ENCODE measurements around the gene KAZALD1. TPM values are rescaled to one million over a fixed set of nuclear protein-coding genes. Genes with fewer than 3 reads are reported as not detected.

The KAZALD1 gene
- polyA plus RNA-seq, 1 of the 3 experiments (the other 2 are of a cell fraction) = 3.0 TPM

DNA sequence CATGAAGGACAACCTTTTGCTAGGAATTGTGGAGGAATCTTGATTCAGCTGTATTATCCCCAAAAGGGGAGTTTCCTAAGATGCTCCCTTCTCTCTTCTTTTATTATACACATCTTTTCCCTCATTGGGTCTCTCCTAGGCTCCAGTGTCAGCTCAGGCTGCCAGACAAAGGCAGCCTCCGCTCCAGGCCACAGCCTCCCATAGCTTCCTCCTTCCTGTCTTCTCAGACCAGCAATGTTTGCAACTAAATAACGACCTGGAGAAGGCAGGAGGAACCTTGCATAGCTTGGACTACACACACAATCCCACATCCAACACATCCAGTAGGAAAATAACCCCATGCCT, 18.5 kb upstream of the KAZALD1 start:
- POLR2A ChIA-PET = interaction anchor here (0.5 to 2.1 kb wide), 16 partner anchors 8 to 773 kb away, joined by 3 to 16 read pairs (median 4); partner anchors contain the start of genes PDZD7 and SFXN3
- CTCF ChIA-PET = interaction anchor here (0.8 to 9.5 kb wide), 15 partner anchors 8 to 171 kb away, joined by 3 to 98 read pairs (median 15); partner anchors contain the start of genes KAZALD1, PDZD7 and SFXN3
- WGBS (ENCODE audit: low lambda C conversion rate) = 64% methylated on average over 2 of the region's 2 CpGs
- Histone ChIP-seq H3K79me2 (ENCODE audit: insufficient read depth) (peaks cover 6% of the 10 kb centered on the region; the same call in 1 of the 2 replicates), H3K27ac (ENCODE audit: low read depth in 2 of 2, low read length in 1 of 2) (peak overlapping the region; percentile 91 to 97), H3K9ac (peak overlapping the region; percentile 87), H3K4me2 (peak overlapping the region; percentile 92), H2AFZ (ENCODE audit: low read depth) (peak overlapping the region; percentile 91), H3K9me2 (no peaks in the 10 kb centered on the region), H3K4me1 (ENCODE audit: control insufficient read depth in 1 of 2, insufficient read depth in 2 of 2, low read depth in 1 of 2, low read length in 1 of 2) (peaks cover 10 to 18% of the 10 kb centered on the region in 2 experiments), H4K20me1 (ENCODE audit: insufficient read depth) (no peaks in the 10 kb centered on the region), H3K9me3 (no peaks in the 10 kb centered on the region), H3F3A (replicated peaks; ENCODE audit: insufficient read depth) (peaks cover 45% of the 10 kb centered on the region), H3K36me3 (replicated peaks in 1 of 2; ENCODE audit: control insufficient read depth in 1 of 2, insufficient read depth in 2 of 2, low read length in 1 of 2) (peaks cover 6 to 15% of the 10 kb centered on the region in 2 experiments), H3K27me3 (ENCODE audit: insufficient read depth) (no peaks in the 10 kb centered on the region), H3K4me3 (ENCODE audit: low read depth in 2 of 2, low read length in 1 of 2) (peak overlapping the region; percentile 53 to 68)
- no peak for DNase-seq
- TF ChIP-seq RXRA (IDR thresholded peaks at IDR 0.05; ENCODE audit: borderline replicate concordance, low read depth) (no peak), SMC3 (IDR thresholded peaks at IDR 0.05; ENCODE audit: low read depth, low read length) (no peak), SIN3A (IDR thresholded peaks at IDR 0.05; ENCODE audit: borderline replicate concordance, low read depth, low read length) (no peak), FOSL2 (IDR thresholded peaks at IDR 0.05; ENCODE audit: borderline replicate concordance, low read depth) (no peak), MEF2A (IDR thresholded peaks at IDR 0.05; ENCODE audit: borderline replicate concordance, low read depth) (no peak), NFIC (IDR thresholded peaks at IDR 0.05; ENCODE audit: borderline replicate concordance) (no peak), PBX3 (IDR thresholded peaks at IDR 0.05) (no peak), NRF1 (IDR thresholded peaks at IDR 0.05; ENCODE audit: low read depth, low read length) (no peak), YY1 (IDR thresholded peaks at IDR 0.05; ENCODE audit: low read depth) (no peak)
- TF ChIP-seq, protein P1, sequence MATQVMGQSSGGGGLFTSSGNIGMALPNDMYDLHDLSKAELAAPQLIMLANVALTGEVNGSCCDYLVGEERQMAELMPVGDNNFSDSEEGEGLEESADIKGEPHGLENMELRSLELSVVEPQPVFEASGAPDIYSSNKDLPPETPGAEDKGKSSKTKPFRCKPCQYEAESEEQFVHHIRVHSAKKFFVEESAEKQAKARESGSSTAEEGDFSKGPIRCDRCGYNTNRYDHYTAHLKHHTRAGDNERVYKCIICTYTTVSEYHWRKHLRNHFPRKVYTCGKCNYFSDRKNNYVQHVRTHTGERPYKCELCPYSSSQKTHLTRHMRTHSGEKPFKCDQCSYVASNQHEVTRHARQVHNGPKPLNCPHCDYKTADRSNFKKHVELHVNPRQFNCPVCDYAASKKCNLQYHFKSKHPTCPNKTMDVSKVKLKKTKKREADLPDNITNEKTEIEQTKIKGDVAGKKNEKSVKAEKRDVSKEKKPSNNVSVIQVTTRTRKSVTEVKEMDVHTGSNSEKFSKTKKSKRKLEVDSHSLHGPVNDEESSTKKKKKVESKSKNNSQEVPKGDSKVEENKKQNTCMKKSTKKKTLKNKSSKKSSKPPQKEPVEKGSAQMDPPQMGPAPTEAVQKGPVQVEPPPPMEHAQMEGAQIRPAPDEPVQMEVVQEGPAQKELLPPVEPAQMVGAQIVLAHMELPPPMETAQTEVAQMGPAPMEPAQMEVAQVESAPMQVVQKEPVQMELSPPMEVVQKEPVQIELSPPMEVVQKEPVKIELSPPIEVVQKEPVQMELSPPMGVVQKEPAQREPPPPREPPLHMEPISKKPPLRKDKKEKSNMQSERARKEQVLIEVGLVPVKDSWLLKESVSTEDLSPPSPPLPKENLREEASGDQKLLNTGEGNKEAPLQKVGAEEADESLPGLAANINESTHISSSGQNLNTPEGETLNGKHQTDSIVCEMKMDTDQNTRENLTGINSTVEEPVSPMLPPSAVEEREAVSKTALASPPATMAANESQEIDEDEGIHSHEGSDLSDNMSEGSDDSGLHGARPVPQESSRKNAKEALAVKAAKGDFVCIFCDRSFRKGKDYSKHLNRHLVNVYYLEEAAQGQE (IDR thresholded peaks at IDR 0.05; ENCODE audit: low read depth, low read length) = no peak
- TF ChIP-seq, protein P2, sequence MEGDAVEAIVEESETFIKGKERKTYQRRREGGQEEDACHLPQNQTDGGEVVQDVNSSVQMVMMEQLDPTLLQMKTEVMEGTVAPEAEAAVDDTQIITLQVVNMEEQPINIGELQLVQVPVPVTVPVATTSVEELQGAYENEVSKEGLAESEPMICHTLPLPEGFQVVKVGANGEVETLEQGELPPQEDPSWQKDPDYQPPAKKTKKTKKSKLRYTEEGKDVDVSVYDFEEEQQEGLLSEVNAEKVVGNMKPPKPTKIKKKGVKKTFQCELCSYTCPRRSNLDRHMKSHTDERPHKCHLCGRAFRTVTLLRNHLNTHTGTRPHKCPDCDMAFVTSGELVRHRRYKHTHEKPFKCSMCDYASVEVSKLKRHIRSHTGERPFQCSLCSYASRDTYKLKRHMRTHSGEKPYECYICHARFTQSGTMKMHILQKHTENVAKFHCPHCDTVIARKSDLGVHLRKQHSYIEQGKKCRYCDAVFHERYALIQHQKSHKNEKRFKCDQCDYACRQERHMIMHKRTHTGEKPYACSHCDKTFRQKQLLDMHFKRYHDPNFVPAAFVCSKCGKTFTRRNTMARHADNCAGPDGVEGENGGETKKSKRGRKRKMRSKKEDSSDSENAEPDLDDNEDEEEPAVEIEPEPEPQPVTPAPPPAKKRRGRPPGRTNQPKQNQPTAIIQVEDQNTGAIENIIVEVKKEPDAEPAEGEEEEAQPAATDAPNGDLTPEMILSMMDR (IDR thresholded peaks at IDR 0.05) = no peak
- TF ChIP-seq, protein P3, sequence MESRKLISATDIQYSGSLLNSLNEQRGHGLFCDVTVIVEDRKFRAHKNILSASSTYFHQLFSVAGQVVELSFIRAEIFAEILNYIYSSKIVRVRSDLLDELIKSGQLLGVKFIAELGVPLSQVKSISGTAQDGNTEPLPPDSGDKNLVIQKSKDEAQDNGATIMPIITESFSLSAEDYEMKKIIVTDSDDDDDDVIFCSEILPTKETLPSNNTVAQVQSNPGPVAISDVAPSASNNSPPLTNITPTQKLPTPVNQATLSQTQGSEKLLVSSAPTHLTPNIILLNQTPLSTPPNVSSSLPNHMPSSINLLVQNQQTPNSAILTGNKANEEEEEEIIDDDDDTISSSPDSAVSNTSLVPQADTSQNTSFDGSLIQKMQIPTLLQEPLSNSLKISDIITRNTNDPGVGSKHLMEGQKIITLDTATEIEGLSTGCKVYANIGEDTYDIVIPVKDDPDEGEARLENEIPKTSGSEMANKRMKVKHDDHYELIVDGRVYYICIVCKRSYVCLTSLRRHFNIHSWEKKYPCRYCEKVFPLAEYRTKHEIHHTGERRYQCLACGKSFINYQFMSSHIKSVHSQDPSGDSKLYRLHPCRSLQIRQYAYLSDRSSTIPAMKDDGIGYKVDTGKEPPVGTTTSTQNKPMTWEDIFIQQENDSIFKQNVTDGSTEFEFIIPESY (IDR thresholded peaks at IDR 0.05; ENCODE audit: borderline replicate concordance, low read depth) = no peak
- TF ChIP-seq, protein P4, sequence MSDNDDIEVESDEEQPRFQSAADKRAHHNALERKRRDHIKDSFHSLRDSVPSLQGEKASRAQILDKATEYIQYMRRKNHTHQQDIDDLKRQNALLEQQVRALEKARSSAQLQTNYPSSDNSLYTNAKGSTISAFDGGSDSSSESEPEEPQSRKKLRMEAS (IDR thresholded peaks at IDR 0.05; ENCODE audit: low read depth) = no peak

Data from SK-N-SH (cell line).